ENCODE results near the gene CFAP54. TPM values are rescaled to one million over a fixed set of nuclear protein-coding genes. Genes with fewer than 3 reads are reported as not detected.

The CFAP54 gene
- total and polyA plus RNA-seq, 2 of the 4 experiments (the other 2 are of a cell fraction), result 0.18 to 0.41 TPM

DNA sequence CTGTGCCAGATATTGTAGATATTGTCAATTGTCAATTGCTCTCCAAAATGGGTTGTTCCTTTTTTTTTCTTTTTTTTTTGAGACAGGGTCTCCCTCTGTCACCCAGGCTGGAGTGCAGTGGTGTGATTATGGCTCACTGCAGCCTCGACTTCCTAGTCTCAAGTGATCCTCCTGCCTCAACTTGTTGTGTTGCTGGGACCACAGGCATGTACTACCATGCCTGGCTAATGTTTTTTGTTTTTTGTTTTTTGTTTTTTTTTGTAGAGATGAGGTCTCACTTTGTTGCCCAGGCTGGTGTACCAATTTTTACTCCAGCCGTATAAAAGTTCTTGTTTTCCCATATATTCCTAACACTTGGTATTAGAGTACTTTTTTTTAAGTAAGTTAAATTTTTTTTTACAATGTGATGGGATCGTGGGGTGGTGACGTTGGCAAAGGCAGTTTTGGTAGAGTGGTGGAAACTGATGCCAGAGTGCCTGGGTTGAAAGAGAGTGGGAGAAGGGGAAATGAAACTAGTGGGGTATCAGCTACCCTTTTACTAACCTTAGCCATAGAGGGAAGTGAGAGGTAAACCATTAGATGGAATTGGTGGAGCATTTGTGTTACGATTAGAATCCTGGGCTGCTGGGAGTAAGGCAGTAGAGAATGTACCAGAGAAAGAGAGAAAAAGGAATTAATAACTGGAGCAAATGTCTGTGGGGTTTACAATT is 33.0 kb upstream of the CFAP54 start:
- in situ Hi-C loops (cut with MboI; ENCODE audit: low sequenced_read_pairs), result no loop called here
- Histone ChIP-seq H2AK5ac (ENCODE audit: low read depth, low read length) (no peak overlapping the region), H3K18ac (ENCODE audit: low read depth, low read length) (no peak overlapping the region), H2BK120ac (ENCODE audit: low read depth, low read length) (no peak overlapping the region), H3K36me3 (ENCODE audit: control insufficient read depth, insufficient read depth, low read length) (no peaks in the 10 kb centered on the region), H3K79me1 (ENCODE audit: low read depth in 1 of 2, low read length in 2 of 2) (no peaks in the 10 kb centered on the region), H2BK5ac (ENCODE audit: low read depth, low read length, poor library complexity, severe bottlenecking) (no peak overlapping the region), H4K20me1 (ENCODE audit: insufficient read depth, low read length) (no peaks in the 10 kb centered on the region), H2AFZ (replicated peaks; ENCODE audit: low read length, poor library complexity) (no peak overlapping the region), H3K9me3 (ENCODE audit: control insufficient read depth, insufficient read depth, low read length) (no peaks in the 10 kb centered on the region), H3K56ac (ENCODE audit: extremely low read depth, insufficient read depth, low read length) (no peak overlapping the region), H3K27me3 (ENCODE audit: control insufficient read depth, insufficient read depth, low read length) (no peaks in the 10 kb centered on the region), H3K9ac (ENCODE audit: low read depth, low read length) (no peak overlapping the region), H2BK15ac (ENCODE audit: low read depth, low read length) (no peak overlapping the region), H3K14ac (replicated peaks; ENCODE audit: low read depth, low read length) (no peak overlapping the region), H3K9me1 (ENCODE audit: insufficient read depth, low read length) (no peaks in the 10 kb centered on the region), H3K4ac (ENCODE audit: low read depth, low read length) (no peak overlapping the region), H2AK9ac (replicated peaks; ENCODE audit: low read depth, low read length, poor library complexity) (no peak overlapping the region), H4K8ac (ENCODE audit: low read depth in 2 of 2, low read length in 2 of 2) (no peak overlapping the region), H3K4me1 (ENCODE audit: control insufficient read depth, insufficient read depth, low read length) (no peaks in the 10 kb centered on the region), H2BK20ac (ENCODE audit: low read depth, low read length) (no peak overlapping the region), H4K91ac (ENCODE audit: insufficient read depth, low read depth, low read length) (no peak overlapping the region), H3K27ac (ENCODE audit: insufficient read depth, low read length) (no peak overlapping the region), H3K23ac (ENCODE audit: low read depth, low read length) (no peak overlapping the region), H4K5ac (ENCODE audit: low read depth, low read length) (no peak overlapping the region), H3K4me2 (ENCODE audit: low read depth, low read length) (no peak overlapping the region), H3K4me3 (ENCODE audit: insufficient read depth, low read depth, low read length) (no peak overlapping the region)
- intact Hi-C loops (cut with micrococcal nuclease), result no loop called here
- ChIA-PET CTCF (no interaction called here), POLR2A (ENCODE audit: unreplicated experiment) (no interaction called here)
- WGBS, 2 experiments (ENCODE audit: extremely low coverage in 2 of 2, insufficient read length in 1 of 2), result no CpG with 5 or more reads among the region's 5 CpGs
- TF ChIP-seq FOS (IDR thresholded peaks at IDR 0.05; ENCODE audit: low read depth, low read length) (no peak), NFE2L2 (IDR thresholded peaks at IDR 0.05; ENCODE audit: low read depth, low read length) (no peak), SMC3 (IDR thresholded peaks at IDR 0.05; ENCODE audit: low read depth, low read length) (no peak), BHLHE40 (IDR thresholded peaks at IDR 0.05; ENCODE audit: low read depth, low read length) (no peak), RAD21 (IDR thresholded peaks at IDR 0.05; ENCODE audit: low read length) (no peak)
- TF ChIP-seq, protein P1, sequence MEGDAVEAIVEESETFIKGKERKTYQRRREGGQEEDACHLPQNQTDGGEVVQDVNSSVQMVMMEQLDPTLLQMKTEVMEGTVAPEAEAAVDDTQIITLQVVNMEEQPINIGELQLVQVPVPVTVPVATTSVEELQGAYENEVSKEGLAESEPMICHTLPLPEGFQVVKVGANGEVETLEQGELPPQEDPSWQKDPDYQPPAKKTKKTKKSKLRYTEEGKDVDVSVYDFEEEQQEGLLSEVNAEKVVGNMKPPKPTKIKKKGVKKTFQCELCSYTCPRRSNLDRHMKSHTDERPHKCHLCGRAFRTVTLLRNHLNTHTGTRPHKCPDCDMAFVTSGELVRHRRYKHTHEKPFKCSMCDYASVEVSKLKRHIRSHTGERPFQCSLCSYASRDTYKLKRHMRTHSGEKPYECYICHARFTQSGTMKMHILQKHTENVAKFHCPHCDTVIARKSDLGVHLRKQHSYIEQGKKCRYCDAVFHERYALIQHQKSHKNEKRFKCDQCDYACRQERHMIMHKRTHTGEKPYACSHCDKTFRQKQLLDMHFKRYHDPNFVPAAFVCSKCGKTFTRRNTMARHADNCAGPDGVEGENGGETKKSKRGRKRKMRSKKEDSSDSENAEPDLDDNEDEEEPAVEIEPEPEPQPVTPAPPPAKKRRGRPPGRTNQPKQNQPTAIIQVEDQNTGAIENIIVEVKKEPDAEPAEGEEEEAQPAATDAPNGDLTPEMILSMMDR (conservative IDR thresholded peaks at IDR 0.05; ENCODE audit: low read depth, low read length), result no peak
- DNase-seq (no peak), ATAC-seq (ENCODE audit: low read depth) (no peak)
- dilution Hi-C loops (cut with HindIII; ENCODE audit: low sequenced_read_pairs, unreplicated experiment), result no loop called here
- no TSS peak for BruUV-seq (replicated peaks)

Measured in IMR-90 (cell line).